Measurements from ENCODE around the gene KRTAP5-6. TPM values are rescaled to one million over a fixed set of nuclear protein-coding genes. Genes with fewer than 3 reads are reported as not detected.
"Not testable (repeated sequence)": the region's sequence is repeated elsewhere in the genome, so short reads cannot be mapped to it uniquely, and the experiment has no call there.

KRTAP5-6 gene
- polyA plus RNA-seq, 2 donors, result not detected

DNA sequence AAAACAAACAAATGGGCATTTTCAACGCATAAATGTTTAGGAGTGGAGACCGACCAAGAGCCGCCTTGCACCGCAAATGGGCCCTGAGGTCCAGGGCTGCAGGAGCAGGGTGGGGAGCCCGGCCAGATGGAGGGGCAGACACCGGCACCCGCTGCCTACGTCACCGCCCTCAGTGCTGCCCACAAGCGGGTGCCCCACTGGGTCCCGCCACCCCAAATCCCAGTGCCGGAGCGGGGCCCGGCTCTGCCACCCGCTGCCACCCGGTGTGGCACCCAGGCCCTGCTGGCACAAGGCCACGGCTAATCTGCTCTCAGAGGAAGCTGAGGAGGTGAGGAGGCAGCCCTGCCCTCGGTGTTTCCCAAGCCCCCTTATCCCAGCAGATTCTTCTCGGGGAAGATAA, 13.8 kb upstream of the KRTAP5-6 start:
- H3K9me3 ChIP-seq (ENCODE audit: control insufficient read depth in 2 of 2, insufficient read depth in 1 of 2, low read depth in 1 of 2, low read length in 1 of 2); H3K4me3 ChIP-seq (ENCODE audit: low read depth in 1 of 2, low read length in 2 of 2); H3K36me3 ChIP-seq (ENCODE audit: control insufficient read depth in 2 of 2, insufficient read depth in 2 of 2, low read length in 1 of 2); H3K27ac ChIP-seq (ENCODE audit: low read depth in 2 of 2, low read length in 1 of 2); H3K27me3 ChIP-seq (ENCODE audit: control insufficient read depth in 1 of 2, insufficient read depth in 2 of 2, low read length in 2 of 2); H3K4me1 ChIP-seq (ENCODE audit: control insufficient read depth in 2 of 2, insufficient read depth in 2 of 2, low read length in 1 of 2): not testable (repeated sequence)
- 79 to 84% methylated on average over 15 to 19 of the region's 19 CpGs for WGBS, 2 donors

DNA sequence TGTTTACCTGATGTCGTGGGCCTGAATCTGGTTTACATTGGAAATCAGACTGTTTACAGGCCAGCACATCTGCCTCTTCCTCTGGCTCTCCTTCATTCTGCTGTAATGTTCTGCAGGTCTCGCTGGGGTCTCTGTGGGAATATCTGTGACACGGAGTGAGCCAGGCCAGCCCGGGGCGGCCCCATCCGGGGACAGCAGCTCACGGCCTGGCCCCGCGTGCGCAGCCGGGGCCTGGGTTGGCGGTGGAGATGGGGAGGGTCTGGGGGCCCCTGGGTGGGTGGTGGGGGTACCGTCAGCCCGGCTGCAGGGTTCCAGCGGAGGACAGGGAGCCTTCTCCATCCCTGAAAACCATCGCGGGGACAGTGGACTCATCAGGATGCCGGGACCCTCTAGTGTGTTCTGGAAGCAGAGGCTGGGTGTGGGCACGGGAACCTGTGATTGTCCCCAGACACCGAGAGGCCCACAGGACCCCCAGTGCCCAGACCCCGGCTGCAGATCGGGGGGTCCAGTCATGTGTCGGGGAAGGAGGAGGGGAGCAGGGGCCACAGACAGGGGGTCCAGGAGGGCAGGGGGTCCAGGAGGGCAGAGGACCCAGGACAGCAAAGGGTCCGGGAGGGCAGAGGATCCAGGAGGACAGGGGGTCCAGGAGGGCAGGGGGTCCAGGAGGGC, 13.0 kb upstream of the KRTAP5-6 start:
- 79 to 85% methylated on average over 11 to 17 of the region's 24 CpGs for WGBS, 2 donors
- not testable (repeated sequence) for H3K36me3 ChIP-seq (ENCODE audit: control insufficient read depth in 2 of 2, insufficient read depth in 2 of 2, low read length in 1 of 2); H3K4me1 ChIP-seq (ENCODE audit: control insufficient read depth in 2 of 2, insufficient read depth in 2 of 2, low read length in 1 of 2); H3K9me3 ChIP-seq (ENCODE audit: control insufficient read depth in 2 of 2, insufficient read depth in 1 of 2, low read depth in 1 of 2, low read length in 1 of 2); H3K27me3 ChIP-seq (ENCODE audit: control insufficient read depth in 1 of 2, insufficient read depth in 2 of 2, low read length in 2 of 2); H3K27ac ChIP-seq (ENCODE audit: low read depth in 2 of 2, low read length in 1 of 2); H3K4me3 ChIP-seq (ENCODE audit: low read depth in 1 of 2, low read length in 2 of 2)

DNA sequence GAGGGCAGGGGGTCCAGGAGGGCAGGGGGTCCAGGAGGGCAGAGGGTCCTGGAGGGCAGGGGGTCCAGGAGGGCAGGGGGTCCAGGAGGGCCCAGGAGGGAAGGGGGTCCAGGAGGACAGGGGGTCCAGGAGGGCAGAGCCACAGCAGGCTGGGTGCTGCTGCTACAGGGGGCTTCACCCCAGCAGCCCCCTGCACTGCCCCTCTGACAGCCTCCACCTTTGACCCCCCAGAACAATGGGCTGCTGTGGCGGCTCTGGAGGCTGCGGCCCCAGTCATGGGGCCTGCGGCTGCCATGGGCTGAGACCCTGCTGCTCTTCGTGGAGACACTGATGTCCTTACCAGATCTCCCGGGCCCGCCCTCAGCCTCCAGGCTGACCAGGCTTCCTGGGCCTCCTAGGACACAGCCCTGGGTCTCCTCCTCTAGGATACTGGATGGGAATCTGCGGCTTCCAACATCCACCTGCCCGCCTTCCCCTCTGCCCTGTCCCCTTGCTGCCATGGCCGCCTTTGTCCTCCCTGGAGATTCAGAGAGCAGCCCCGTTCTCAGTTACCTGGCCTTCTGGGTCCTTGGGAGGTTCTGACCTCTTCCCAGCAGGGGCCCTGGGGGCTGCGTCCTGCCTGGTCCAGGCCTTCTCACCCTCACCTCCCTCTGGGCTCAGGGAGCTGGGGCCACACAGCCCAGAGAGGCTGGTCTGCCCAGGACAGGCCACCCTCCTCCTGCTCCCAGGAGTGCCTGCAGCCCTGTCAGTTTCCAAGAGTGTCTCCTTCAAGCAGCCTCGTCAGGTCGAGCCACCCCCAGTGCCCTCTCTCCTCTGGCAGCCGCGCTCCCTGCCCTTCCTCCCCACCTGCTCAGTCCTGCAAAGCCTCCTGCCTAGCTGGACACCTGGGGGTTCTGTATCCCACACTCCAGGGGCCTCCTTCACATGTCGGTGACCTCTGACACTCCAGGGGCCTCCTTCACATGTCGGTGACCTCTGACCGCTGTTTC, 11.8 kb upstream of the KRTAP5-6 start:
- not testable (repeated sequence) for H3K27me3 ChIP-seq (ENCODE audit: control insufficient read depth in 1 of 2, insufficient read depth in 2 of 2, low read length in 2 of 2); H3K36me3 ChIP-seq (ENCODE audit: control insufficient read depth in 2 of 2, insufficient read depth in 2 of 2, low read length in 1 of 2); H3K27ac ChIP-seq (ENCODE audit: low read depth in 2 of 2, low read length in 1 of 2); H3K4me3 ChIP-seq (ENCODE audit: low read depth in 1 of 2, low read length in 2 of 2); H3K4me1 ChIP-seq (ENCODE audit: control insufficient read depth in 2 of 2, insufficient read depth in 2 of 2, low read length in 1 of 2); H3K9me3 ChIP-seq (ENCODE audit: control insufficient read depth in 2 of 2, insufficient read depth in 1 of 2, low read depth in 1 of 2, low read length in 1 of 2)
- 81 to 83% methylated on average over 11 to 15 of the region's 18 CpGs for WGBS, 2 donors

- H3K4me3 ChIP-seq (ENCODE audit: low read depth in 1 of 2, low read length in 2 of 2); H3K9me3 ChIP-seq (ENCODE audit: control insufficient read depth in 2 of 2, insufficient read depth in 1 of 2, low read depth in 1 of 2, low read length in 1 of 2); H3K36me3 ChIP-seq (ENCODE audit: control insufficient read depth in 2 of 2, insufficient read depth in 2 of 2, low read length in 1 of 2); H3K27ac ChIP-seq (ENCODE audit: low read depth in 2 of 2, low read length in 1 of 2); H3K27me3 ChIP-seq (ENCODE audit: control insufficient read depth in 1 of 2, insufficient read depth in 2 of 2, low read length in 2 of 2); H3K4me1 ChIP-seq (ENCODE audit: control insufficient read depth in 2 of 2, insufficient read depth in 2 of 2, low read length in 1 of 2): not testable (repeated sequence)
- 74 to 81% methylated on average over 12 of the region's 15 CpGs for WGBS, 2 donors
These were observed 10.8 kb upstream of the KRTAP5-6 start for GRCh38 chr11:1686220-1686619.

GRCh38 chr11:1688336-1688947, 8.6 kb upstream of the KRTAP5-6 start:
- not testable (repeated sequence) for H3K36me3 ChIP-seq (ENCODE audit: control insufficient read depth in 2 of 2, insufficient read depth in 2 of 2, low read length in 1 of 2); H3K4me3 ChIP-seq (ENCODE audit: low read depth in 1 of 2, low read length in 2 of 2); H3K27me3 ChIP-seq (ENCODE audit: control insufficient read depth in 1 of 2, insufficient read depth in 2 of 2, low read length in 2 of 2); H3K4me1 ChIP-seq (ENCODE audit: control insufficient read depth in 2 of 2, insufficient read depth in 2 of 2, low read length in 1 of 2); H3K27ac ChIP-seq (ENCODE audit: low read depth in 2 of 2, low read length in 1 of 2); H3K9me3 ChIP-seq (ENCODE audit: control insufficient read depth in 2 of 2, insufficient read depth in 1 of 2, low read depth in 1 of 2, low read length in 1 of 2)
- WGBS, 2 donors, result 72 to 77% methylated on average over 19 of the region's 19 CpGs

DNA sequence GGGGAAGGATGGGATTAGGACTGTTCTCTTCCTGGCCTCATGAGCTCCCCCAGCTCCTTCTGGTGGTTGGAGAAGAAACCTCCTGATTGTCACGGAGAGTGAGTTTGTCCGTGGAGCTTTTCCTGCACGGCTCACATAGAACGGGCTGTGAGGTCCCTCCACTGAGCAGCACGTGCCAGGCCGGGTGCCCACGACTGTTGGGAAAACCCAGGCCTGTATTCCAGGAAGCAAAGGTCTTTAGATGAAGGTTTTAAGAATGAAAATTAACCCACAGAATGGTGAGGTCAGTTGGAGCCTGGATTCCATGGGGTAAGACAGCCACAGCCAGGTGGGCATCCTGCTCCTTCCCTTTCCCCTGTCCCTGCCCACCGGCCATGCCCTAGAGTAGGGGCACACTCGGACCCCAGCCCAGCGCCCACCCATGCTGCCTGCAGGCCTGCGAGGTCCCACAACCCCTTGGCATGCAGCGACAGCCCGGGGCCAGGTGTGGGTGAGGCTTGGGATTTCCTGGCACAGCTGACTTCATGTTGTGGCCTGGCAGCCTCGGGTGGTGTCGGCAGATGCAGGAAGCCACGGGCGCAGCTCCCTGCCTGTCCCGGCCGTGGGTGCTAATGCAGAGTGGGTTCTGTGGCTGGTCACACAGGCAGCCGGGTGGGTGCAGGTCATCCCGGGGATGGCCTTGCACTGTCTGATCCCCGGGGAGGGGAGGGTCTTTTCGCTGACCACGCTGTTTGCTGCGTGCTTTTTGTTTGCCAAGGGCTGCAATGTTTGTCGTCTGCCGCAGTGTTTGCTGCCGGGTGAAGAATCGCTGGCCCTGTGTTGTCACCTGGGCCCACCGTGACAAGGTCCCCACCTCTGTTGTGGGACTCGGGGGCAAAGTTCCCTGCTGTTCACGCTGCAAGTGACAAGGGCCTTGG, 7.5 kb upstream of the KRTAP5-6 start:
- H3K27ac ChIP-seq (ENCODE audit: low read depth in 2 of 2, low read length in 1 of 2); H3K36me3 ChIP-seq (ENCODE audit: control insufficient read depth in 2 of 2, insufficient read depth in 2 of 2, low read length in 1 of 2); H3K4me3 ChIP-seq (ENCODE audit: low read depth in 1 of 2, low read length in 2 of 2); H3K27me3 ChIP-seq (ENCODE audit: control insufficient read depth in 1 of 2, insufficient read depth in 2 of 2, low read length in 2 of 2); H3K9me3 ChIP-seq (ENCODE audit: control insufficient read depth in 2 of 2, insufficient read depth in 1 of 2, low read depth in 1 of 2, low read length in 1 of 2); H3K4me1 ChIP-seq (ENCODE audit: control insufficient read depth in 2 of 2, insufficient read depth in 2 of 2, low read length in 1 of 2): not testable (repeated sequence)
- WGBS, 2 donors, result 50 to 52% methylated on average over 24 to 32 of the region's 32 CpGs

DNA sequence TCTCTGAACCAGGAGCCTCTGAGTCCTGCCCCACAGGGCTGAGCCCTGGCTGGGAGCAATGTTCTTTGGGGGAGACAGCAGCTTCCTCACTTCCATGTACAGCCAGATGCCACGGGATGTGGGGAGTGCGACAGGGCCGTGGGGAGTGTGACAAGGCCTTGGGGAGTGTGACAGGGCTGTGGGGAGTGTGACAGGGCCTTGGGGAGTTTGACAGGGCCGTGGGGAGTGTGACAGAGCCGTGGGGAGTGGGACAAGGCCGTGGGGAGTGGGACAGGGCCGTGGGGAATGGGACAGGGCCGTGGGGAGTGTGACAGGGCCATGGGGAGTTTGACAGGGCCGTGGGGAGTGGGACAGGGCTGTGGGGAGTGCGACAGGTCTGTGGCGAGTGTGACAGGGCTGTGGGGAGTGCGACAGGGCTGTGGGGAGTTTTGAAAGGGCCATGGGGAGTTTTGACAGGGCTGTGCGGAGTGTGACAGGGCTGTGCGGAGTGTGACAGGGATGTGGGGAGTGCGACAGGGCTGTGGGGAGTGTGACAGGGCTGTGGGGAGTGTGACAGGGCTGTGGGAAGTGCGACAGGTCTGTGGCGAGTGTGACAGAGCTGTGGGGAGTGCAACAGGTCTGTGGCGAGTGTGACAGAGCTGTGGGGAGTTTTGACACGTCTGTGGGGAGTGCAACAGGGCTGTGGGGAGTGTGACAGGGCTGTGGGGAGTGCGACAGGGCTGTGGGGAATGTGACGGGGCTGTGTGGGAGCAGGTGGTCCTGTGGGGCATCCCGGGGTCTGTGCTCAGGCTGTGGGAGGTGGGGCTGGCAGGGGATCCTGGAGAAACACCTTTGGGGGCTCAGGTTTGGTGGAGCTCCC, 6.6 kb upstream of the KRTAP5-6 start:
- H3K27me3 ChIP-seq (ENCODE audit: control insufficient read depth in 1 of 2, insufficient read depth in 2 of 2, low read length in 2 of 2), result no peaks in the 10 kb centered on the region
- H3K27ac ChIP-seq (ENCODE audit: low read depth in 2 of 2, low read length in 1 of 2), result no peak overlapping the region
- no peaks in the 10 kb centered on the region for H3K36me3 ChIP-seq (ENCODE audit: control insufficient read depth in 2 of 2, insufficient read depth in 2 of 2, low read length in 1 of 2)
- no peaks in the 10 kb centered on the region for H3K9me3 ChIP-seq (ENCODE audit: control insufficient read depth in 2 of 2, insufficient read depth in 1 of 2, low read depth in 1 of 2, low read length in 1 of 2)
- 69 to 72% methylated on average over 22 of the region's 22 CpGs for WGBS, 2 donors
- no peak overlapping the region for H3K4me3 ChIP-seq (ENCODE audit: low read depth in 1 of 2, low read length in 2 of 2)
- peaks cover 0 to 4% of the 10 kb centered on the region in 2 donors for H3K4me1 ChIP-seq (ENCODE audit: control insufficient read depth in 2 of 2, insufficient read depth in 2 of 2, low read length in 1 of 2)

DNA sequence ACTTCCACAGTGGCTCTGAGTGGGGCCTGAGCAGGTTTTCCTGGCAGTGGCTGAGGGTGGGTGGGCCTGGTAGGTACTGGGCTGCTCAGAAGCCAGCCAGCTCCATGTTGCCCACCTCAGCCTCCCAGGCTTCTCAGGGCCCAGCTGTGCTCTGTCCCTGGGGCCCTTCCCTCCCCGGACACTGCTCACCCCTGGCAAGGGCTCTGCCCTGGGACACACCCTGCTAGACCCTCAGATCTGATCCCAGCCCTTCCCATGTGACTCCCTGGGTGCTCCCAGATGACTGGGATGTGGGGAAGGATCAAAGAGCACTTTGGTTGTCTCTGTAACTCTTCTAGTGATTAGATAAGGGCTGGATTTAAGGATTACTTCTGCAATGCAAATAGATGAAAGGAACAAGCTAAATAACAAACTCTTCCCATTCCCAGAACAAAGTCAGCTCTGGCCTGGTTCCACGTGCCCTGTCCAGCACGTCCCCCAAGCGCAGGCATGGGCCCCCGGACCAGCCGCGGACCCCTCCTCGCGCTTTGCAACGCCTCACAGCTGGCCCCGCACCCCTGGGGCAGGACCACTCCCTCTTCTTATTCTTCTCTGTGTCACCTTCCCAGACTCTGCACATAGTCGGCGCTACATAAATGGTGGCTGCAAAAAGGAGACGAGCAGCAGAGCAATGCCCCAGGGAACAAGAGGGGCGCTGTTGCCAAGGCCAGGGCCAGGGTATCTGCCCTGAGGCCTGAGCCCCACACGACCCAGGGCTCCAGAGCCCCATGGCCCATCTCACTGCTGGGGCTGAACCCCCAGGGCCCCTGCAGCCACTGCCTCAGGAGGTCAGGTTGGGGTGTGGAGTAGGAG, 5.7 kb upstream of the KRTAP5-6 start:
- no peaks in the 10 kb centered on the region for H3K9me3 ChIP-seq (ENCODE audit: control insufficient read depth in 2 of 2, insufficient read depth in 1 of 2, low read depth in 1 of 2, low read length in 1 of 2)
- WGBS, 2 donors, result 64 to 82% methylated on average over 16 of the region's 16 CpGs
- H3K36me3 ChIP-seq (ENCODE audit: control insufficient read depth in 2 of 2, insufficient read depth in 2 of 2, low read length in 1 of 2), result no peaks in the 10 kb centered on the region
- H3K4me3 ChIP-seq (ENCODE audit: low read depth in 1 of 2, low read length in 2 of 2), result no peak overlapping the region
- peaks cover 0 to 4% of the 10 kb centered on the region in 2 donors for H3K4me1 ChIP-seq (ENCODE audit: control insufficient read depth in 2 of 2, insufficient read depth in 2 of 2, low read length in 1 of 2)
- no peaks in the 10 kb centered on the region for H3K27me3 ChIP-seq (ENCODE audit: control insufficient read depth in 1 of 2, insufficient read depth in 2 of 2, low read length in 2 of 2)
- H3K27ac ChIP-seq (ENCODE audit: low read depth in 2 of 2, low read length in 1 of 2), result no peak overlapping the region
